SK-N-SH treated with all-trans-retinoic acid at 6 μM for 48 hours (cell line): Measurements from ENCODE around the gene SIX3.
A peak's percentile ranks its signal among the peaks of the same experiment; 100 is the strongest.

Experiments used
- ATAC-seq: fragments of 200-7000 bp; cut with Tn5 transposase; 3 replicates; pipeline ENCODE4 v1.9.1; 2020; ENCODE audit warnings: mild to moderate bottlenecking, moderate library complexity
- ARNTL ChIP-seq: fragments of 450-650 bp; formaldehyde crosslinking; IDR thresholded peaks from 2 replicates; pipeline ENCODE4 v1.5.0; 2020; ENCODE audit warnings: low read depth, mild to moderate bottlenecking, moderate library complexity, borderline replicate concordance
- BACH2 ChIP-seq: fragments of 250-450 bp; sonication (Bioruptor Pico); IDR thresholded peaks from 2 replicates; pipeline ENCODE4 v1.9.0; 2021; ENCODE audit warnings: mild to moderate bottlenecking, borderline replicate concordance
- ESRRG ChIP-seq: fragments of 250-450 bp; sonication (Bioruptor Pico); IDR thresholded peaks from 2 replicates; pipeline ENCODE4 v1.6.1; 2021; ENCODE audit warnings: mild to moderate bottlenecking
- GLIS3 ChIP-seq: fragments of 250-450 bp; sonication (Bioruptor Pico); IDR thresholded peaks from 2 replicates; pipeline ENCODE4 v1.5.0; 2020; ENCODE audit warnings: mild to moderate bottlenecking, moderate library complexity
- RARB ChIP-seq: fragments of 250-450 bp; sonication (Bioruptor Pico); IDR thresholded peaks from 2 replicates; pipeline ENCODE4 v1.8.0; 2021; ENCODE audit warnings: mild to moderate bottlenecking, moderate library complexity
- TCF4 ChIP-seq: fragments of 250-450 bp; sonication (Bioruptor Pico); IDR thresholded peaks from 2 replicates; pipeline ENCODE4 v1.8.0; 2021; ENCODE audit warnings: mild to moderate bottlenecking, moderate library complexity, borderline replicate concordance
- TOX ChIP-seq: fragments of 250-450 bp; sonication (Bioruptor Pico); IDR thresholded peaks from 2 replicates; pipeline ENCODE4 v1.8.0; 2021; ENCODE audit warnings: mild to moderate bottlenecking, moderate library complexity, borderline replicate concordance
- ZC3H10 ChIP-seq: fragments of 250-450 bp; sonication (Bioruptor Pico); IDR thresholded peaks from 2 replicates; pipeline ENCODE4 v1.5.1; 2021; ENCODE audit warnings: mild to moderate bottlenecking, moderate library complexity
- ZFP3 ChIP-seq: fragments of 250-450 bp; sonication (Bioruptor Pico); IDR thresholded peaks from 2 replicates; pipeline ENCODE4 v1.5.0; 2020; ENCODE audit warnings: mild to moderate bottlenecking, moderate library complexity
- ZFP30 ChIP-seq: fragments of 450-650 bp; formaldehyde crosslinking; IDR thresholded peaks from 2 replicates; pipeline ENCODE4 v1.5.0; 2022; ENCODE audit warnings: mild to moderate bottlenecking, moderate library complexity
- ZNF565 ChIP-seq: fragments of 450-650 bp; formaldehyde crosslinking; conservative IDR thresholded peaks from 2 replicates; pipeline ENCODE4 v1.5.0; 2020; ENCODE audit warnings: low read depth, mild to moderate bottlenecking, moderate library complexity
- ZNF70 ChIP-seq: fragments of 450-650 bp; formaldehyde crosslinking; IDR thresholded peaks from 2 replicates; pipeline ENCODE4 v1.5.0; 2020; ENCODE audit warnings: mild to moderate bottlenecking, moderate library complexity
- ZNF8 ChIP-seq: fragments of 450-650 bp; formaldehyde crosslinking; IDR thresholded peaks from 2 replicates; pipeline ENCODE4 v1.5.0; 2020; ENCODE audit warnings: mild to moderate bottlenecking, moderate library complexity
- TF ChIP-seq, protein P1 (sequence below): fragments of 250-450 bp; sonication (Bioruptor Pico); IDR thresholded peaks from 2 replicates; pipeline ENCODE4 v1.5.0; 2020; ENCODE audit warnings: mild to moderate bottlenecking, moderate library complexity
- TF ChIP-seq, protein P2 (sequence below): fragments of 250-450 bp; sonication (Bioruptor Pico); IDR thresholded peaks from 2 replicates; pipeline ENCODE4 v1.8.0; 2020; ENCODE audit warnings: mild to moderate bottlenecking, moderate library complexity, borderline replicate concordance
- TF ChIP-seq, protein P3 (sequence below): fragments of 250-450 bp; sonication (Bioruptor Pico); IDR thresholded peaks from 2 replicates; pipeline ENCODE4 v1.5.1; 2020; ENCODE audit warnings: low read depth, mild to moderate bottlenecking, moderate library complexity

SIX3 gene

DNA sequence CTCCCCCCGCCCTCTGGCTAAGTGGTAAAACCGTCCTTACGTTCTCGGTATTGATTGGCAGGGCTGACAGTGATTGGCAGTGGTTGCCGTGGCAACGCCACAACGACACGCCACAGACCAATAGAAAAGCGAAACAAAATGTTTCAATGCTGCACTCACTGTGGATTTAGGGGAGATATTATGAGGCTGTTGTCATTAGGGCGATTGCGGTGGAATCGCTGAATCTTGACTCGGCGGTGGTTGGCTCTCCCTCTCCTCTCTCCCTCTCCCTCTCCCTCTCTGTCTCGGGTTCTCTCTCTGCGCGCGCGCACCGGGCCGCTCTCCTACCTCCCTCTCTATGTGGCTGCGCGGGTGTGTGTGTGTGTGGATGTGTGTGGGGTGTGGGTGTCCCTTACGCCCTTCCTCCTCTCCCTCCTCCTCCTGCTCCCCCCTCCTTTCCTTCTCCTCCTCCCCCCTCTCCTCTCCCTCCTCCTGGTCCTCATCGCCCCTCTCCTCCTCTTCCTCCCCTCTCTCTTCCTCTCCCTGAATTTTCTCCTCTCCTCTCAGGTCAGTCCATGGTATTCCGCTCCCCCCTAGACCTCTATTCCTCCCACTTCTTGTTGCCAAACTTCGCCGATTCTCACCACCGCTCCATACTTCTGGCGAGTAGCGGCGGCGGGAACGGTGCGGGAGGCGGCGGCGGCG lies at the start of gene SIX3:
SIX3 (plus strand) TSS at position 152 of the 684 bp plus-strand sequence; CDS start at position 555, 403 bp downstream.
- no peak for TF ChIP-seq ARNTL (CRISPR knock-in tag)
- TF ChIP-seq, protein P1, sequence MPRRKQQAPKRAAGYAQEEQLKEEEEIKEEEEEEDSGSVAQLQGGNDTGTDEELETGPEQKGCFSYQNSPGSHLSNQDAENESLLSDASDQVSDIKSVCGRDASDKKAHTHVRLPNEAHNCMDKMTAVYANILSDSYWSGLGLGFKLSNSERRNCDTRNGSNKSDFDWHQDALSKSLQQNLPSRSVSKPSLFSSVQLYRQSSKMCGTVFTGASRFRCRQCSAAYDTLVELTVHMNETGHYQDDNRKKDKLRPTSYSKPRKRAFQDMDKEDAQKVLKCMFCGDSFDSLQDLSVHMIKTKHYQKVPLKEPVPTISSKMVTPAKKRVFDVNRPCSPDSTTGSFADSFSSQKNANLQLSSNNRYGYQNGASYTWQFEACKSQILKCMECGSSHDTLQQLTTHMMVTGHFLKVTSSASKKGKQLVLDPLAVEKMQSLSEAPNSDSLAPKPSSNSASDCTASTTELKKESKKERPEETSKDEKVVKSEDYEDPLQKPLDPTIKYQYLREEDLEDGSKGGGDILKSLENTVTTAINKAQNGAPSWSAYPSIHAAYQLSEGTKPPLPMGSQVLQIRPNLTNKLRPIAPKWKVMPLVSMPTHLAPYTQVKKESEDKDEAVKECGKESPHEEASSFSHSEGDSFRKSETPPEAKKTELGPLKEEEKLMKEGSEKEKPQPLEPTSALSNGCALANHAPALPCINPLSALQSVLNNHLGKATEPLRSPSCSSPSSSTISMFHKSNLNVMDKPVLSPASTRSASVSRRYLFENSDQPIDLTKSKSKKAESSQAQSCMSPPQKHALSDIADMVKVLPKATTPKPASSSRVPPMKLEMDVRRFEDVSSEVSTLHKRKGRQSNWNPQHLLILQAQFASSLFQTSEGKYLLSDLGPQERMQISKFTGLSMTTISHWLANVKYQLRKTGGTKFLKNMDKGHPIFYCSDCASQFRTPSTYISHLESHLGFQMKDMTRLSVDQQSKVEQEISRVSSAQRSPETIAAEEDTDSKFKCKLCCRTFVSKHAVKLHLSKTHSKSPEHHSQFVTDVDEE (CRISPR knock-in tag), result peak; percentile 90
- TF ChIP-seq, protein P2, sequence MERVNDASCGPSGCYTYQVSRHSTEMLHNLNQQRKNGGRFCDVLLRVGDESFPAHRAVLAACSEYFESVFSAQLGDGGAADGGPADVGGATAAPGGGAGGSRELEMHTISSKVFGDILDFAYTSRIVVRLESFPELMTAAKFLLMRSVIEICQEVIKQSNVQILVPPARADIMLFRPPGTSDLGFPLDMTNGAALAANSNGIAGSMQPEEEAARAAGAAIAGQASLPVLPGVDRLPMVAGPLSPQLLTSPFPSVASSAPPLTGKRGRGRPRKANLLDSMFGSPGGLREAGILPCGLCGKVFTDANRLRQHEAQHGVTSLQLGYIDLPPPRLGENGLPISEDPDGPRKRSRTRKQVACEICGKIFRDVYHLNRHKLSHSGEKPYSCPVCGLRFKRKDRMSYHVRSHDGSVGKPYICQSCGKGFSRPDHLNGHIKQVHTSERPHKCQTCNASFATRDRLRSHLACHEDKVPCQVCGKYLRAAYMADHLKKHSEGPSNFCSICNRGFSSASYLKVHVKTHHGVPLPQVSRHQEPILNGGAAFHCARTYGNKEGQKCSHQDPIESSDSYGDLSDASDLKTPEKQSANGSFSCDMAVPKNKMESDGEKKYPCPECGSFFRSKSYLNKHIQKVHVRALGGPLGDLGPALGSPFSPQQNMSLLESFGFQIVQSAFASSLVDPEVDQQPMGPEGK (CRISPR knock-in tag), result peak; percentile 56; the same call in 1 of the 2 replicates
- ATAC-seq, result peak; percentile 64

DNA sequence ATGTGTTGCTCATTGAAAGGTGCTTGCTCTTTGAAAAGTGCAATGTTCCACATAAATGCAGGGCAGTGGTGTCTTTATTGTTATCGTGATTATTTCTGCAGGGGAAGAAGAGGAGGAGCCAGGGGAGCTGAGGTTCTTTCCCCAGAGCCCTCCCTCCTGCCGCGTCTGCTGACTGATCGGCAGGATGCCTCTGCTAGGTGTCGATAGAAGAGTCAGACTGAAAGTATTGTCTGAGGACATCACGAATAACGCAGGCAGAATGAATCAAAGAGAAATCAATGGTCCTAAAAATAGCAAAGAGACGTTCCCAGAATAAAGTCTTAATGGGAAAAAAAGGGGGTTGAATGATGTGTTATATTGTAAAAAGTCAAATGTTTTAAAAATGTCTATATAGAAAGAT lies 47.4 kb upstream of the SIX3 start:
- ATAC-seq, result no peak
- TF ChIP-seq ZNF70 (no peak), TCF4 (CRISPR knock-in tag) (no peak), ESRRG (no peak), ZFP30 (CRISPR knock-in tag) (no peak), ARNTL (CRISPR knock-in tag) (no peak)
- TF ChIP-seq, protein P3, sequence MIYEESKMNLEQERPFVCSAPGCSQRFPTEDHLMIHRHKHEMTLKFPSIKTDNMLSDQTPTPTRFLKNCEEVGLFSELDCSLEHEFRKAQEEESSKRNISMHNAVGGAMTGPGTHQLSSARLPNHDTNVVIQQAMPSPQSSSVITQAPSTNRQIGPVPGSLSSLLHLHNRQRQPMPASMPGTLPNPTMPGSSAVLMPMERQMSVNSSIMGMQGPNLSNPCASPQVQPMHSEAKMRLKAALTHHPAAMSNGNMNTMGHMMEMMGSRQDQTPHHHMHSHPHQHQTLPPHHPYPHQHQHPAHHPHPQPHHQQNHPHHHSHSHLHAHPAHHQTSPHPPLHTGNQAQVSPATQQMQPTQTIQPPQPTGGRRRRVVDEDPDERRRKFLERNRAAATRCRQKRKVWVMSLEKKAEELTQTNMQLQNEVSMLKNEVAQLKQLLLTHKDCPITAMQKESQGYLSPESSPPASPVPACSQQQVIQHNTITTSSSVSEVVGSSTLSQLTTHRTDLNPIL (CRISPR knock-in tag), result no peak

DNA sequence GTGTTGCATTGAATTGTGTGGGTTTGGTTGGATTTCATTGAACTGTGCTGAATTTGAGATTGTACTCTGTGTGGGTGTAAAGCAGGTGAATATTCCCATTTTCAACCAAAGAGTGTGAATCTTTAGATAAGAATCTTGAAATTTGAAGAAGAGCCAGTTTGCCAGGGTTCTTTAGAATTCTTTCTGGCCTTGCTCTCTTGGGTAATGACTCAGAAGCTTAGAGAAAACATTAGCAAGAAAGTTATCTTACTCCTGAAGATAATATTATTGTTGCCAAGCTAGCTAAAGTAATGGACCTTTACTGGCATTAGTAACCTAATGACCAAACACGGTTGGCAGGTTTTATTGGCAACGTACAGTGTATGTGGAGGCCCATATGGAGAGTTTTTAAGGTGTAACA lies 46.4 kb upstream of the SIX3 start:
- ATAC-seq, result no peak
- TF ChIP-seq, protein P3 (CRISPR knock-in tag), result no peak
- TF ChIP-seq TOX (CRISPR knock-in tag) (no peak), GLIS3 (CRISPR knock-in tag) (no peak), ZNF70 (no peak), RARB (CRISPR knock-in tag) (no peak), ZNF8 (no peak)
- TF ChIP-seq, all 23 proteins: peak for 0

DNA sequence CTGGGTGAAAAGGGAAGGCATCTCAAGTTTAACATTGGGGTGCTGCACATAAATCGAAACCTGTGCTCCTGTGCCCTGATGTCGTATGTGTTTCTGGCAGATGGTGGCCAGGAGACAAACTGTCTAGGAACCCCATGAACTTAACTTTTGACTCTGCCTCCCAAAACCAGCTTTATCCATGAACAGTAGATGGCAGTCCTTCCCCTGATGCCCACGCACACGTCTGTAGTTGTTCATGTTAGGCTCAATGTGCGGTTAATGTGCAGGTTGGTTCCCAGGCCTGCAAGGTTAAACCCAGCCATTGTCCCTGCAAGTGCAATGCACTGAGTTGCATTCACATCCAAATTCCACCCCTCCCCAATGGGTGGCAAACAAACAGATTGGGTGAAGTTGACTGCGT lies 44.1 kb upstream of the SIX3 start:
- no peak for TF ChIP-seq ZFP3 (CRISPR knock-in tag)
- TF ChIP-seq, all 23 proteins: peak for 0
- no peak; the same call in 2 of the 3 replicates for ATAC-seq

DNA sequence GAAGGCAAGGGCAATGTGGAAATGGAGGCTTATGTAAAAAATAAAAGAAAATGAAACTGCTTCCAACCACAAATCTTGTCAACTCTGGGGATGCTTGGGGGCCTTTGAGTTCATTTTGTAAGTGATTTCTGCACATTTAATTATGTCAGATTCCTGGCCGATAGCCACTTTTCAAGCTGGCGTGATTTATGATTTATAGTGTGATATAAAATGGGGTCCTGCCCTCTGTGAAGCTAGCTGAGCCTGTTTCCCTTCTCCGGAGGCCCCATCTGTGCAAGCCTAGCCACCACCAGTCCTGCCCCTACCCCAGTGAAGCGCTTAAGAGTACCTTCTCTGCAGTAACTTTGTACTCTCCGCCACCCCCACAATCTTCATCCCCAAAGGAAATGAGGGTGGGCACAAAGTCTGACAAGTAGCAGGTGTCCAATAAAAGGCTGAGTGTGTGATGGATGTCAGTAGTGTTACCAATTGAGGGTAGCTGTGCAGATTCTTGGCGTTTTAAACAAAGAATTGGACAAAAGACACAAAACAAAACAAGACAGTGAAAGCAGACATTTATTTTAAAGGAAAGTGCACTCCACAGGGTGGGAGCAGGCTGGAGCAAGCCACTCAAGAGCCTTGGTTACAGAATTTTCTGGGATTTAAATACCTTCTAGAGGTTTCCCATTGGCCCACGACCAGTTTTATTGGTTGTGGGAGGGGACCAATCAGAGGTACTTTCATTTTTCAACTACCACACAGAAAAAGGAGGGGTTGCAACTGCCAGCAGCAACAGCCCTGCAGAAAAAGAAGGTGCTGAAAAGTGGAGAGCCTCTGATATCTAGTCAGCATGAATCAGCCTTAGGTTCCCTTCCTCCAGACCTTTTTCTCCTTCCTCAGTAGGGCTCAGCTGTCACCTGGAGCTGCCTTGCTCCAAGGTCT lies 39.0 kb upstream of the SIX3 start:
- peak; percentile 44 for ATAC-seq
- TF ChIP-seq ESRRG (no peak), ZNF8 (no peak), BACH2 (CRISPR knock-in tag) (no peak), ZNF565 (CRISPR knock-in tag) (no peak), ZC3H10 (no peak)
- TF ChIP-seq, protein P3 (CRISPR knock-in tag), result no peak
